HL-60 (cell line): Measurements from ENCODE around the gene PTH2.

ENCODE experiments used
- DNase-seq, 2 experiments: peaks; one replicate each; pipeline ENCODE4 v3.0.0-alpha.2; 2010 to 2020; ENCODE audit warnings: low read depth in 1 of 2, low spot score in 1 of 2
- H3K27ac ChIP-seq: fragments of 250-450 bp; sonication (Bioruptor Pico); replicated peaks from 2 replicates; pipeline ENCODE4 v1.5.1; 2020; ENCODE audit warnings: mild to moderate bottlenecking, moderate library complexity
- H3K27me3 ChIP-seq: fragments of 250-450 bp; sonication (Bioruptor Pico); 2 replicates; pipeline ENCODE4 v1.5.1; 2021; ENCODE audit warnings: mild to moderate bottlenecking, moderate library complexity; ENCODE audit not compliant: insufficient read depth, poor library complexity, severe bottlenecking
- H3K4me3 ChIP-seq: replicated peaks from 2 replicates; pipeline ENCODE4 v1.5.1; 2011; ENCODE audit warnings: mild to moderate bottlenecking, control low read depth, low read length; ENCODE audit not compliant: insufficient read depth
- CTCF ChIP-seq: IDR thresholded peaks from one replicate; pipeline ENCODE4 v1.5.1; 2011; ENCODE audit warnings: low read length, control low read depth, inconsistent platforms; ENCODE audit not compliant: insufficient read depth
- GABPA ChIP-seq: IDR thresholded peaks from 2 replicates; pipeline ENCODE4 v1.6.1; 2012; ENCODE audit warnings: low read depth
- POLR2AphosphoS5 ChIP-seq: IDR thresholded peaks from 2 replicates; pipeline ENCODE4 v1.6.1; 2012; ENCODE audit warnings: low read depth
- SPI1 ChIP-seq: IDR thresholded peaks from 2 replicates; pipeline ENCODE4 v1.6.1; 2012; ENCODE audit warnings: low read depth, mild to moderate bottlenecking, borderline replicate concordance
- TF ChIP-seq, protein P1 (sequence below): IDR thresholded peaks from 2 replicates; pipeline ENCODE4 v1.6.1; 2012; ENCODE audit warnings: low read depth; ENCODE audit not compliant: insufficient replicate concordance

The PTH2 gene

DNA sequence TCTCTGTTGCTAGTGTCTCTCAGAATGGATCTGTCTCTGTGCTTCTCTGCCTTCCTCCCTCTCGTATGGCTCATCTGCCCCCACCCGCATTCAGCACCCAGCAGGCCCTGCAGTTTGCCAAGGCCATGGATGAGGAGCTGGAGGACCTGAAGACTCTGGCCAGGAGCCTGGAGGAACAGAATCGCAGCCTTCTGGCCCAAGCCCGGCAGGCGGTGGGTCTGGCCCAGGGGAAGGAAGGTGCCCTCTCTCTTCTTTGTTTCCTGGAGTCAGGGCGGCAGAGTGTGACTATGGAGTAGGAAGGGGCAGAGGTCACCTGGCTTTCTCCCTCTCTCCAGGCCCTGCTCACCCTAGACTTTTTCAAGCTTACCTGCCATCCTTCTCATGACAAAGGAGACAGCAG is 24.3 kb downstream of the PTH2 start:
- H3K4me3 ChIP-seq: no peak overlapping the region
- no peaks in the 10 kb centered on the region for H3K27me3 ChIP-seq
- no peak overlapping the region for H3K27ac ChIP-seq
- no peak for TF ChIP-seq SPI1
- TF ChIP-seq POLR2AphosphoS5: no peak
- no peak for TF ChIP-seq GABPA
- no peak for TF ChIP-seq CTCF
- TF ChIP-seq, protein P1, sequence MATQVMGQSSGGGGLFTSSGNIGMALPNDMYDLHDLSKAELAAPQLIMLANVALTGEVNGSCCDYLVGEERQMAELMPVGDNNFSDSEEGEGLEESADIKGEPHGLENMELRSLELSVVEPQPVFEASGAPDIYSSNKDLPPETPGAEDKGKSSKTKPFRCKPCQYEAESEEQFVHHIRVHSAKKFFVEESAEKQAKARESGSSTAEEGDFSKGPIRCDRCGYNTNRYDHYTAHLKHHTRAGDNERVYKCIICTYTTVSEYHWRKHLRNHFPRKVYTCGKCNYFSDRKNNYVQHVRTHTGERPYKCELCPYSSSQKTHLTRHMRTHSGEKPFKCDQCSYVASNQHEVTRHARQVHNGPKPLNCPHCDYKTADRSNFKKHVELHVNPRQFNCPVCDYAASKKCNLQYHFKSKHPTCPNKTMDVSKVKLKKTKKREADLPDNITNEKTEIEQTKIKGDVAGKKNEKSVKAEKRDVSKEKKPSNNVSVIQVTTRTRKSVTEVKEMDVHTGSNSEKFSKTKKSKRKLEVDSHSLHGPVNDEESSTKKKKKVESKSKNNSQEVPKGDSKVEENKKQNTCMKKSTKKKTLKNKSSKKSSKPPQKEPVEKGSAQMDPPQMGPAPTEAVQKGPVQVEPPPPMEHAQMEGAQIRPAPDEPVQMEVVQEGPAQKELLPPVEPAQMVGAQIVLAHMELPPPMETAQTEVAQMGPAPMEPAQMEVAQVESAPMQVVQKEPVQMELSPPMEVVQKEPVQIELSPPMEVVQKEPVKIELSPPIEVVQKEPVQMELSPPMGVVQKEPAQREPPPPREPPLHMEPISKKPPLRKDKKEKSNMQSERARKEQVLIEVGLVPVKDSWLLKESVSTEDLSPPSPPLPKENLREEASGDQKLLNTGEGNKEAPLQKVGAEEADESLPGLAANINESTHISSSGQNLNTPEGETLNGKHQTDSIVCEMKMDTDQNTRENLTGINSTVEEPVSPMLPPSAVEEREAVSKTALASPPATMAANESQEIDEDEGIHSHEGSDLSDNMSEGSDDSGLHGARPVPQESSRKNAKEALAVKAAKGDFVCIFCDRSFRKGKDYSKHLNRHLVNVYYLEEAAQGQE: no peak
- DNase-seq: no peak

DNA sequence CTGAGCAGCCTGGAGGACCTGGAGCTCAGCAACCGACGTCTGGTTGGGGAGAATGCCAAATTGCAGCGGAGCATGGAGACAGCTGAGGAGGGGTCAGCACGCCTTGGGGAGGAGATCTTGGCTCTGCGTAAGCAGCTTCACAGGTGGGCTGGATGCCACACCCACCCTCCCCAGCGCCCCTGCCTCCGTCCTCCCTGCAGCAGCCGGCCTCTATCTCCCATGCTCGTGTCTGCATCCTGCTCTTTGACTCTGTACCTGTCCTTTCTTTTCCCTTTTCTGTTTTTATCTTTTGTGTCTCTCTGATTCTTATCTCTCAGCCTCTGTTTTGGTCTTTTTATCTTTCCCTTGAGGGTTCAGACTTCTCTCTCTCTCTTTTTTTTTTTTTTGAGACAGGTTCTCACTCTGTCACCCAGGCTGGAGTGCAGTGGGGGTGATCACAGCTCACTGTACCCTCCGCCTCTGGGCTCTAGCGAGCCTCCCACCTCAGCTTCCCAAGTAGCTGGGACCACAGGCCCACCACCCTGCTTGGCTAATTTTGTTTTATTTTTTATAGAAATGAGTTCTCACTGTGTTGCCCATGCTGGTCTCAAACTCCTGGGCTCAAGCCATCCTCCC is 25.1 kb downstream of the PTH2 start:
- no peak for TF ChIP-seq SPI1
- TF ChIP-seq CTCF: no peak
- TF ChIP-seq GABPA: no peak
- TF ChIP-seq, protein P1: no peak
- no peak for TF ChIP-seq POLR2AphosphoS5
- no peak overlapping the region for H3K27ac ChIP-seq
- no peak for DNase-seq
- no peak overlapping the region for H3K4me3 ChIP-seq
- no peaks in the 10 kb centered on the region for H3K27me3 ChIP-seq

GRCh38 chr19:49396738-49397505 is 26.3 kb downstream of the PTH2 start:
- no peak overlapping the region for H3K27ac ChIP-seq
- no peak for TF ChIP-seq SPI1
- TF ChIP-seq CTCF: no peak
- TF ChIP-seq, protein P1: no peak
- TF ChIP-seq GABPA: no peak
- no peak for TF ChIP-seq POLR2AphosphoS5
- H3K27me3 ChIP-seq: peaks cover 3% of the 10 kb centered on the region
- DNase-seq: no peak
- no peak overlapping the region for H3K4me3 ChIP-seq
